Measurements from ENCODE around the gene C15orf39. TPM values are rescaled to one million over a fixed set of nuclear protein-coding genes. Genes with fewer than 3 reads are reported as not detected.

Gene C15orf39
- polyA plus RNA-seq, 4 donors: 6.5 to 20.6 (median 11.9) TPM

- no peak overlapping the region for H3K4me3 ChIP-seq (ENCODE audit: low read depth in 1 of 3, low read length in 3 of 3)
- FAIRE-seq (no peak), DNase-seq (no peak)
- H3K9me3 ChIP-seq (ENCODE audit: control insufficient read depth in 2 of 2, insufficient read depth in 1 of 2, low read depth in 1 of 2, low read length in 1 of 2): peaks cover 0 to 5% of the 10 kb centered on the region in 2 donors
- H3K27me3 ChIP-seq (ENCODE audit: control insufficient read depth in 3 of 3, insufficient read depth in 3 of 3, low read length in 3 of 3): no peaks in the 10 kb centered on the region
- H3K27ac ChIP-seq (ENCODE audit: low read depth in 1 of 3, low read length in 2 of 3): no peak overlapping the region
- 63 to 79% (median 76%) methylated on average over 3 to 5 of the region's 5 CpGs for WGBS, 3 donors
- peaks cover 2 to 23% (median 3%) of the 10 kb centered on the region in 3 donors for H3K4me1 ChIP-seq (ENCODE audit: control insufficient read depth in 3 of 3, insufficient read depth in 2 of 3, low read depth in 1 of 3, low read length in 2 of 3)
- no peaks in the 10 kb centered on the region for H3K36me3 ChIP-seq (ENCODE audit: control insufficient read depth in 3 of 3, insufficient read depth in 2 of 3, low read depth in 1 of 3, low read length in 3 of 3)
Measured at GRCh38 chr15:75185271-75186029, 16.2 kb upstream of the C15orf39 start.

- Histone ChIP-seq H3K36me3 (ENCODE audit: control insufficient read depth in 3 of 3, insufficient read depth in 2 of 3, low read depth in 1 of 3, low read length in 3 of 3) (no peaks in the 10 kb centered on the region), H3K9me3 (ENCODE audit: control insufficient read depth in 2 of 2, insufficient read depth in 1 of 2, low read depth in 1 of 2, low read length in 1 of 2) (peaks cover 0 to 10% of the 10 kb centered on the region in 2 donors), H3K27me3 (ENCODE audit: control insufficient read depth in 3 of 3, insufficient read depth in 3 of 3, low read length in 3 of 3) (no peaks in the 10 kb centered on the region), H3K4me1 (ENCODE audit: control insufficient read depth in 3 of 3, insufficient read depth in 2 of 3, low read depth in 1 of 3, low read length in 2 of 3) (peaks cover 2 to 19% (median 2%) of the 10 kb centered on the region in 3 donors), H3K4me3 (ENCODE audit: low read depth in 1 of 3, low read length in 3 of 3) (no peak overlapping the region), H3K27ac (ENCODE audit: low read depth in 1 of 3, low read length in 2 of 3) (no peak overlapping the region)
- 87 to 89% (median 87%) methylated on average over 4 of the region's 4 CpGs for WGBS, 3 donors
- FAIRE-seq: no peak
- DNase-seq: no peak
Measured at GRCh38 chr15:75186044-75186443, 15.6 kb upstream of the C15orf39 start.

GRCh38 chr15:75188499-75188898, 13.2 kb upstream of the C15orf39 start:
- H3K36me3 ChIP-seq (ENCODE audit: control insufficient read depth in 3 of 3, insufficient read depth in 2 of 3, low read depth in 1 of 3, low read length in 3 of 3): no peaks in the 10 kb centered on the region
- no peak overlapping the region for H3K4me3 ChIP-seq (ENCODE audit: low read depth in 1 of 3, low read length in 3 of 3)
- H3K27me3 ChIP-seq (ENCODE audit: control insufficient read depth in 3 of 3, insufficient read depth in 3 of 3, low read length in 3 of 3): no peaks in the 10 kb centered on the region
- 84 to 90% (median 87%) methylated on average over 6 of the region's 6 CpGs for WGBS, 3 donors
- H3K27ac ChIP-seq (ENCODE audit: low read depth in 1 of 3, low read length in 2 of 3): no peak overlapping the region
- H3K9me3 ChIP-seq (ENCODE audit: control insufficient read depth in 2 of 2, insufficient read depth in 1 of 2, low read depth in 1 of 2, low read length in 1 of 2): peaks cover 0 to 14% of the 10 kb centered on the region in 2 donors
- no peak for DNase-seq
- H3K4me1 ChIP-seq (ENCODE audit: control insufficient read depth in 3 of 3, insufficient read depth in 2 of 3, low read depth in 1 of 3, low read length in 2 of 3): no peaks in the 10 kb centered on the region
- FAIRE-seq: no peak

GRCh38 chr15:75191235-75191634, 10.4 kb upstream of the C15orf39 start:
- Histone ChIP-seq H3K4me3 (ENCODE audit: low read depth in 1 of 3, low read length in 3 of 3) (no peak overlapping the region), H3K4me1 (ENCODE audit: control insufficient read depth in 3 of 3, insufficient read depth in 2 of 3, low read depth in 1 of 3, low read length in 2 of 3) (peaks cover 0 to 13% (median 2%) of the 10 kb centered on the region in 3 donors), H3K36me3 (ENCODE audit: control insufficient read depth in 3 of 3, insufficient read depth in 2 of 3, low read depth in 1 of 3, low read length in 3 of 3) (no peaks in the 10 kb centered on the region), H3K27ac (ENCODE audit: low read depth in 1 of 3, low read length in 2 of 3) (no peak overlapping the region), H3K27me3 (ENCODE audit: control insufficient read depth in 3 of 3, insufficient read depth in 3 of 3, low read length in 3 of 3) (no peaks in the 10 kb centered on the region), H3K9me3 (ENCODE audit: control insufficient read depth in 2 of 2, insufficient read depth in 1 of 2, low read depth in 1 of 2, low read length in 1 of 2) (peaks cover 0 to 14% of the 10 kb centered on the region in 2 donors)
- DNase-seq: no peak
- WGBS, 3 donors: 80 to 90% (median 83%) methylated on average over 2 of the region's 2 CpGs
- FAIRE-seq: no peak

GRCh38 chr15:75192307-75192706, 9.4 kb upstream of the C15orf39 start:
- DNase-seq (no peak), FAIRE-seq (no peak)
- H3K36me3 ChIP-seq (ENCODE audit: control insufficient read depth in 3 of 3, insufficient read depth in 2 of 3, low read depth in 1 of 3, low read length in 3 of 3): no peaks in the 10 kb centered on the region
- H3K4me1 ChIP-seq (ENCODE audit: control insufficient read depth in 3 of 3, insufficient read depth in 2 of 3, low read depth in 1 of 3, low read length in 2 of 3): peaks cover 0 to 14% (median 2%) of the 10 kb centered on the region in 3 donors
- no peak overlapping the region for H3K4me3 ChIP-seq (ENCODE audit: low read depth in 1 of 3, low read length in 3 of 3)
- WGBS, 3 donors: 91 to 97% (median 94%) methylated on average over 4 of the region's 4 CpGs
- H3K9me3 ChIP-seq (ENCODE audit: control insufficient read depth in 2 of 2, insufficient read depth in 1 of 2, low read depth in 1 of 2, low read length in 1 of 2): peaks cover 0 to 14% of the 10 kb centered on the region in 2 donors
- no peak overlapping the region for H3K27ac ChIP-seq (ENCODE audit: low read depth in 1 of 3, low read length in 2 of 3)
- no peaks in the 10 kb centered on the region for H3K27me3 ChIP-seq (ENCODE audit: control insufficient read depth in 3 of 3, insufficient read depth in 3 of 3, low read length in 3 of 3)

- Histone ChIP-seq H3K4me1 (ENCODE audit: control insufficient read depth in 3 of 3, insufficient read depth in 2 of 3, low read depth in 1 of 3, low read length in 2 of 3) (peaks cover 0 to 14% (median 2%) of the 10 kb centered on the region in 3 donors), H3K9me3 (ENCODE audit: control insufficient read depth in 2 of 2, insufficient read depth in 1 of 2, low read depth in 1 of 2, low read length in 1 of 2) (peaks cover 0 to 14% of the 10 kb centered on the region in 2 donors), H3K27me3 (ENCODE audit: control insufficient read depth in 3 of 3, insufficient read depth in 3 of 3, low read length in 3 of 3) (no peaks in the 10 kb centered on the region), H3K4me3 (ENCODE audit: low read depth in 1 of 3, low read length in 3 of 3) (no peak overlapping the region), H3K27ac (ENCODE audit: low read depth in 1 of 3, low read length in 2 of 3) (no peak overlapping the region), H3K36me3 (ENCODE audit: control insufficient read depth in 3 of 3, insufficient read depth in 2 of 3, low read depth in 1 of 3, low read length in 3 of 3) (no peaks in the 10 kb centered on the region)
- no peak for FAIRE-seq
- no peak for DNase-seq
- WGBS, 3 donors: 76 to 82% (median 81%) methylated on average over 3 of the region's 3 CpGs
Measured at GRCh38 chr15:75193272-75193671, 8.4 kb upstream of the C15orf39 start.

- no peak overlapping the region for H3K27ac ChIP-seq (ENCODE audit: low read depth in 1 of 3, low read length in 2 of 3)
- FAIRE-seq: no peak
- WGBS, 3 donors: 91 to 95% (median 92%) methylated on average over 3 of the region's 3 CpGs
Measured at GRCh38 chr15:75193976-75194375, 7.7 kb upstream of the C15orf39 start.

GRCh38 chr15:75194397-75194796, 7.3 kb upstream of the C15orf39 start:
- FAIRE-seq: no peak

More at GRCh38 chr15:75193976-75194375, 7.7 kb upstream of the C15orf39 start:
- H3K9me3 ChIP-seq (ENCODE audit: control insufficient read depth in 2 of 2, insufficient read depth in 1 of 2, low read depth in 1 of 2, low read length in 1 of 2): peaks cover 0 to 14% of the 10 kb centered on the region in 2 donors
- H3K4me3 ChIP-seq (ENCODE audit: low read depth in 1 of 3, low read length in 3 of 3): no peak overlapping the region
- H3K36me3 ChIP-seq (ENCODE audit: control insufficient read depth in 3 of 3, insufficient read depth in 2 of 3, low read depth in 1 of 3, low read length in 3 of 3): no peaks in the 10 kb centered on the region
- no peak for DNase-seq
- H3K27me3 ChIP-seq (ENCODE audit: control insufficient read depth in 3 of 3, insufficient read depth in 3 of 3, low read length in 3 of 3): no peaks in the 10 kb centered on the region
- peaks cover 0 to 21% (median 2%) of the 10 kb centered on the region in 3 donors for H3K4me1 ChIP-seq (ENCODE audit: control insufficient read depth in 3 of 3, insufficient read depth in 2 of 3, low read depth in 1 of 3, low read length in 2 of 3)

More at GRCh38 chr15:75194397-75194796, 7.3 kb upstream of the C15orf39 start:
- no peak for DNase-seq
- Histone ChIP-seq H3K27me3 (ENCODE audit: control insufficient read depth in 3 of 3, insufficient read depth in 3 of 3, low read length in 3 of 3) (no peaks in the 10 kb centered on the region), H3K4me3 (ENCODE audit: low read depth in 1 of 3, low read length in 3 of 3) (no peak overlapping the region), H3K27ac (ENCODE audit: low read depth in 1 of 3, low read length in 2 of 3) (no peak overlapping the region), H3K9me3 (ENCODE audit: control insufficient read depth in 2 of 2, insufficient read depth in 1 of 2, low read depth in 1 of 2, low read length in 1 of 2) (peaks cover 0 to 14% of the 10 kb centered on the region in 2 donors), H3K36me3 (ENCODE audit: control insufficient read depth in 3 of 3, insufficient read depth in 2 of 3, low read depth in 1 of 3, low read length in 3 of 3) (no peaks in the 10 kb centered on the region), H3K4me1 (ENCODE audit: control insufficient read depth in 3 of 3, insufficient read depth in 2 of 3, low read depth in 1 of 3, low read length in 2 of 3) (peaks cover 0 to 26% (median 4%) of the 10 kb centered on the region in 3 donors)
- 96 to 99% (median 97%) methylated on average over 3 of the region's 3 CpGs for WGBS, 3 donors
